Activated CD4-positive, alpha-beta T cell treated with anti-CD3 and anti-CD28 coated beads, Interleukin-10, Interleukin-2, amounts not matched to agents 100 ng/mL and 50 ng/mL, durations not matched to agents 16 hours and 8 hours (primary cell): ENCODE results near the gene CRTC2.
A peak's percentile ranks its signal among the peaks of the same experiment; 100 is the strongest.

Source experiments
- DNase-seq: peaks from one replicate; pipeline ENCODE4 v3.0.0-alpha.2; 2020

The CRTC2 gene

GRCh38 chr1:153945131-153945794, 13.1 kb downstream of the CRTC2 start:
- peak; percentile 84 for DNase-seq

- DNase-seq: no peak
Measured at GRCh38 chr1:153944827-153945117, 13.6 kb downstream of the CRTC2 start.

GRCh38 chr1:153944005-153944826, 14.2 kb downstream of the CRTC2 start:
- no peak for DNase-seq

DNA sequence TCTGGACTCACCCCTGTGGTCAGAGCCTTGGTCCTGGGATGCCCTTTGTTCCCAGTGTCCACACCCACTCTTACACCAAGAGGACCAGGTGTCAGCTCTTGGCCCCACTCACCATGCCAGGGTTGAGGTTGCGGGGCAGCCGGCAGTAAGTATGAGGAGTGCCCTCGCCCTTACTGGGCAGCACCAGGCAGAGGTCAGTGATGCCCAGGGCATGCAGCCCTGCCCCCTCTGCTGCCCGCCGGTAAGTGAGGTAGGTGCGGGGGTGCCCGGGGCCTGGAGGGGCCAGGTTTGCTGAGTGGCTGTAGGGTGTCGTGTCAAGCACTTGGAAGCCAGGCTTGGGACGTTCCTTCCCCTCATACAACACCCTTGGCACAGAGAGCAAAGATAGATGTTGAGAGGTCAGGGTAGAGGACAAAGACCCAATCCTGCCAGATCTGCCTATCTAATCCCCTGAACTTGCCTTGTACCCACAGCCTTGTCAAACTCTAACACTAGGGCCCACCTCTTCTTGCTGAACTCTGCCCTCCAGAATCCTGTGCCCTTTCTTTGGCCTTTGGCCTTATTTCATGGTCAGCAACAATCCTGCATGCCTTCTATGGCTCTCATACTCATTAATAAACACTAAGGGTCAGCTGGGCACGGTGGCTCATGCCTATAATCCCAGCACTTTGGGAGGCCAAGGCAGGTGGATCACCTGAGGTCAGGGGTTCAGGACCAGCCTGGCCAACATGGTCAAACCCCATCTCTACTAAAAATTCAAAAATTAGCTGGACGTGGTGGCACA, 15.5 kb downstream of the CRTC2 start:
- no peak for DNase-seq

- DNase-seq: no peak
Measured at GRCh38 chr1:153941826-153942725, 16.3 kb downstream of the CRTC2 start.

DNA sequence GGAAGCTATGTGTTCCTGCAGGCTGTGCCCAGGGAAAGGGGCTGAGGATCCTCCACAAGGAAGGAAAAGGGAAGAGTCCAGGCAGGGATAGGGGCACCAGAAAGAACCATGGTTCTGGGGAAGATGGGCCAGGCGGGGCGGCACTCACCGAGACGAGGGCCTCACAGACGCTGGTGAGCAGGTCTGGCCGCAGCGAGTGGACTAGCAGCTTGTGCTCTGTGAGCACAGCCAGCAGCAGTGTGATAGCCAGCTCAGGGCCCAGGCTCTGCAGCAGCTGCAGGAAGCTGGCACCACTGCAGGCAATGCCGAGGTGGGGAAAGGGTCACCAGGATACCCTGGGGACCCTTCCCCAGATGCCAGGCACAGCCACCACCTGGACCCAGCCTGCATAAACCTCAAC, 17.7 kb downstream of the CRTC2 start:
- DNase-seq: no peak

- DNase-seq: no peak
Measured at GRCh38 chr1:153939476-153939875, 18.9 kb downstream of the CRTC2 start.

- no peak for DNase-seq
Measured at GRCh38 chr1:153938996-153939395, 19.4 kb downstream of the CRTC2 start.

GRCh38 chr1:153937331-153937730, 21.1 kb downstream of the CRTC2 start:
- no peak for DNase-seq

DNA sequence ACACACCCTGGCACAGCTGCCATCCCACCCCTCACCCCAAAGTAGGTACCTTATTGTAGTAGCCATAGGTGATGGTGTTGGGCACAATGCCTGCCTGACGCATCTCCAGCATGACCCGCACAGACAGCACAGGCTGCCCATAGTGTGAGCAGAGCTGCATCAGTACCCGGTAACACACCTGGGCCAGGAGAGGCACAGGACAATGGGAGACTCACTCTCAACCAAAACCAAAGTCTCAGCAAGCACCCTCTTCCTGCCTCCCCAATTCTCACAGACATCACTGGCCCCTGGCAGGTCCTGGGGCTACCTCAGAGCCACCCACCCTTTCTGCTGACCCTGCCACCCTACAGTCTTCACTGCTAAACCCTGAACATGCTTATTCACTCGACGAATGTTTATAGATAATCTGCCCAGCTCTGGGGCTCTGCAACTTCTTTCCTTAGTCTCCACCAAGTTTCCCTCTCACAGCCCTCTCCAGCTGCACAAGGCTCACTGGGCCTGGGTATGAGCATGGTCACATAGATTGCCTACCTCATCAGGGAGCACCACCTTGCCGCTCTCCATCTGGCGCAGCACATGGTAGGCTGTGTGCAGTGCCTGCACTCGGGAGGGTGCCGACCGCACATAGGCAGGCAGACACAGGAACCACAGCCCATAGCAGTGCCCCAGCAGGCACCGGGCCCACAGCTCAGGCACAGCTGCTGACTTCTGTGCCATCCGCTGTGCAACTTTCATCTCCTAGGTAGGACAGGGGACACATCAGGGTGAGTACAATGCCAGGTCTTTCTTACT, 22.2 kb downstream of the CRTC2 start:
- DNase-seq: no peak

- no peak for DNase-seq
Measured at GRCh38 chr1:153934746-153935145, 23.7 kb downstream of the CRTC2 start.

DNA sequence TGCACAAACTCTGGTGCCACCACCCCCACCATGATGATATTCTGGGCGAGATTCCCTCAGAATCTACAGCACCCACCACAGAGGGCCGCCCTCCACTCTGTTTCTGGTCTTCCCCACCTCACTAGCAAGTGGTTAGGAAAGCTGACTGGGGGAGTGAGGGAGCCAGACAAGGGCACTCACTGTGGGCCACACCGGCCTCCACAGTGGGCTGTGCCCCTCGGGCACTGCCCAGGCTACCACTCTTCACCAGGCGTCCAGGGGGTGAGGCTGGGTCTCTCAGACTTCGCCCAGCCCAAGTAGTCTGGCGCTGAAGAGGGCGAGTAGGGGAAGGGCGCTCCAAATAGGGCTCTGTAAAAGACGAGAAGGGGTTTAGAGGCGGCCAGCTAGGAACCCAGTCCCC, 24.5 kb downstream of the CRTC2 start:
- no peak for DNase-seq

DNA sequence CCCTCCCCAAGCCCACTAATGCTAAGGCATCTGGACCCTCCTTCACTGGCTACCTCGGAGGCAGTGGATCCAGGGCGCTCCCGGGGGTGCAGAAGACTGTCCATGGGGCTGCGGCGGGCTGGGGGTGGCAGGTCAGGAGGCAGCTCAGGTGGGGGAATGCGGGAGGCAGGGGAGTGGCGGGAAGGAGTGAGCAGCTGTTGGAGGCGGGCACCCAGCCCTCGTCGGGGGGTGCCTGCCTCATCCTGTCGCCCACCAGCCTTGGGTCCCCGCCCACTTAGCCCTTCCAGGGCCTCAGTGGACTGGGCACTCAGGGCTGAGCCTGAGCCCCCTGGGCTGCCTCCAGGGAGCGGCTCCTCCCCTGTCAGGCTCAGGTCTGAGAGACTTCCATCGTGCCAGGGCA, 25.0 kb downstream of the CRTC2 start:
- DNase-seq: no peak

GRCh38 chr1:153932156-153933131, 26.0 kb downstream of the CRTC2 start:
- DNase-seq: no peak

GRCh38 chr1:153929981-153930948, 28.1 kb downstream of the CRTC2 start:
- no peak for DNase-seq

DNA sequence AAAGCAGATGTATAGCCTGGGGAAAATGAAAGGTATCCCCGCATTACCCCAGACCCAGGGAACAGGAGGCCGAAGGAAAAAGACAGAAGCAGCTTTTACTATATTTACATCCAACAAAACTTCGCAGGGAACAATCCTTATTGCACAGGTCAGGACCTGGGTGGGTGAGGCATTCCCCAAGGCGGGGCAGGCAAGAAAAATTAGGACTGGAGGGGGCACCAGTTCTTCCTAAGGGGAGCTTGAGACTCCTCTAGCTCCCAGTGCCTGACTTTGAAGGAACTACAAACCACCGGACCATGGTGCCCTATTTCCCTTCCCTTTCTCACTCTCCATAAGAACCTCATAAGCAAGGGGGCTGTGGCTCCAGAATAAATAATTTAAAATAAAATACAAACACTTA, 29.0 kb downstream of the CRTC2 start:
- no peak for DNase-seq

DNA sequence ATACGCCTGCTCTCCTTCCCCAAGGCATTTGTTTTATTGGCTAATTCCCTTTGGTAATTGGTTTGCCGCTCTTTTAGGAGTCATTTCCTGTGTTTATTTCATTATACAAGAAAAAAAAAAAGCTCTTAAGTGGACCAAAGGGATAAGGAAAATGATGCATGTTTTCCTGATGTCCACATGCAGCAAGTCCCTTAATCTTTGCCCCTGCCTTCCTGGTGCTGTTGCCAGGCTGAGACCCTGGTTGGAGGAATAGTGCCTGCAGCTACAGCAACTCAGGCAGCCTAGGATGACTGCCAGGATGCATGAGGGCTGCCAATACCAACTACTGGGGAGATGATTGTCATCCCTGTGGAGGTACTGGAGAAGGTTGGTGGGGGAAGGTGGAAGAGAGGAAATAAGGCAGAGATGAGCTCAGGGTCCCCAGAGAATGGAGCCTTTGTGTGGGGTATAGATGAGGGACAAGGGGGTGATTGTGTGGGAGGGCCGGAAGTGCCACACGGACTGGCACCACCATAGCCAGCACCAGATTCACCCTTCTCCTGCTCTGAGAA, 29.5 kb downstream of the CRTC2 start:
- DNase-seq: no peak

- DNase-seq: no peak
Measured at GRCh38 chr1:153928245-153928644, 30.2 kb downstream of the CRTC2 start.

DNA sequence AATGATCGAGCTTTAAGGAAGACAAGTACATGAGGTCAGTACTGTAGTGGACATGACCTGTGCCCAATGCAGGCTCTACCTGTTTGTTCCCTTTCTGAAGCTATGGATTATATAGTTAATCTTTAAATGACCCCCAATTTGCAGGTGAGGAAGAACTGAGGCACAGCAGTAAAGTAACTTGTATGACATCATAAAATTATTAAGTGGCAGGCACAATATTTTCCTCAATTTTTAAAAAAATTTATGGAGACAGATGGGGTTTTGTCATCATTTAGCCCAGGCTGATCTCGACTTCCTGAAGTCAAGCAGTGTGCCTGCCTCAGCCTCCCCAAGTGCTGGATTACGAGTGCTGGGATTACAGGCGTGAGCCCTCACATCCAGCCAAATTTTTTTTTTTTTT, 32.0 kb downstream of the CRTC2 start:
- no peak for DNase-seq
